Stomach (tissue), 9 donors: ENCODE measurements around the gene PLPP6. TPM values are rescaled to one million over a fixed set of nuclear protein-coding genes. Genes with fewer than 3 reads are reported as not detected.
"Not testable (repeated sequence)": the region's sequence is repeated elsewhere in the genome, so short reads cannot be mapped to it uniquely, and the experiment has no call there.

Source experiments
- DNase-seq, 2 donors: peaks; one replicate each; pipeline versions ENCODE4 v3.0.0 to v3.0.0-alpha.2; 2013 to 2019
- H3K27ac ChIP-seq, 5 donors: fragments of 200-600 bp in 4 of 5; sonication (generic) in 4 of 5; one replicate each; pipeline ENCODE4 v1.5.1; 2013 to 2019; ENCODE audit warnings: mild to moderate bottlenecking in 1 of 5, moderate library complexity in 1 of 5
- H3K27me3 ChIP-seq, 3 donors: fragments of 200-600 bp; sonication (generic); one replicate each; pipeline ENCODE4 v1.5.1; 2017 to 2019; ENCODE audit warnings: mixed run types in 1 of 3
- H3K36me3 ChIP-seq, 4 donors: fragments of 200-600 bp; sonication (generic); 1 replicate in 3 of 4; 2 replicates in 1 of 4; pipeline ENCODE4 v1.5.1; 2016 to 2019
- H3K4me1 ChIP-seq, 4 donors: fragments of 200-600 bp; sonication (generic); one replicate each; pipeline ENCODE4 v1.5.1; 2016 to 2019
- H3K4me3 ChIP-seq, 4 donors: fragments of 200-600 bp; sonication (generic) in 3 of 4; one replicate each; pipeline ENCODE4 v1.5.1; 2016 to 2019; ENCODE audit warnings: mild to moderate bottlenecking in 1 of 4
- H3K9me3 ChIP-seq, 4 donors: fragments of 200-600 bp; sonication (generic); one replicate each; pipeline ENCODE4 v1.5.1; 2016 to 2019
- EP300 ChIP-seq: sonication (generic); formaldehyde crosslinking; IDR thresholded peaks from one replicate; pipeline ENCODE4 v1.6.1; 2017; ENCODE audit warnings: antibody characterized with exemption
- POLR2A ChIP-seq, 4 donors: fragments of 450-650 bp; IDR thresholded peaks; one replicate each; pipeline ENCODE4 v1.6.1; 2016; ENCODE audit warnings: antibody characterized with exemption in 4 of 4, control low read depth in 2 of 4, mild to moderate bottlenecking in 1 of 4, moderate library complexity in 1 of 4
- POLR2AphosphoS5 ChIP-seq, 3 donors: sonication (generic); formaldehyde crosslinking; IDR thresholded peaks; one replicate each; pipeline ENCODE4 v1.6.1; 2016; ENCODE audit warnings: antibody characterized with exemption in 3 of 3
- WGBS, 5 donors: extraction: QIAGEN DNeasy Blood & Tissue Kit in 3 of 5; methylation state at CpG; one replicate each; pipeline versions ENCODE4 v1.1.5 to v1.1.7; 2013 to 2018; 5-methylcytosine and 5-hydroxymethylcytosine counted together
- intact Hi-C: fragments of 100-400 bp; cut with DNase I; formaldehyde crosslinking; loops from one replicate; pipeline ENCODE4 v1.15.1; 2023; ENCODE audit warnings: low total_unique reads
- polyA plus RNA-seq, 3 donors: library from polyadenylated mRNA; stranded (reverse); fragments of 200-250 nt; gene quantifications; one replicate each; pipeline ENCODE4 v1.2.3, GENCODE V29; 2013
- total RNA-seq, 5 donors: library from RNA; depleted of rRNA; stranded (reverse); fragments of >200 nt; gene quantifications; one replicate each; pipeline versions ENCODE4 v1.1.0 to v1.2.3, GENCODE V29; 2014 to 2016
- TF ChIP-seq, protein P1 (sequence below), 7 experiments: fragments of 450-650 bp in 4 of 7; fragments of 200-600 bp in 3 of 7; sonication (generic) in 3 of 7; IDR thresholded peaks; one replicate each; pipeline ENCODE4 v1.5.1; 2016 to 2019; ENCODE audit warnings: antibody characterized with exemption in 7 of 7, control low read depth in 2 of 7, mild to moderate bottlenecking in 1 of 7
- donor health status: healthy with polysubstance abuse.
- donor health status: Bipolar disorder and iron deficiency.
- donor health status: healthy.

PLPP6 gene
- total and polyA plus RNA-seq, 8 donors: 3.5 to 11.0 (median 6.7) TPM; not detected in 1

DNA sequence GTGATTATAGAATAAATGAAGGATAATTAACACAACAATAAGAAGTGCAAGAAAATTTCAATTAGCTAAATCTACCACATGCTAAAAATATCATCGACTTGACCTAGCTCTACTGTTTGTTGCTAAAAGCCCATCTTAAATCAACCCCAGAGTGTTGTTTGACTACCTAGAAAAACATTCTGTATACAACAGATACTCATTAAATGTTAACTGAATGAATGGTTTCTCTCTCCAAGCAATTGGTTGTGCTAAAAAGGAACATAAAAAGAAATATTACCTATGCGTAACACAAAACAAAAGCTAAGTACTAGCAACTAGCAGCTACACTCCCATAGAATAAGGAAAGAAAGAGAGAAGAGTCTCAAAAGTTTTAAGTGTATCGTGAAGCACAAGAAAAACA is 5.5 kb upstream of the PLPP6 start:
- Histone ChIP-seq H3K27ac (no peak overlapping the region), H3K4me1 (peaks cover 5 to 16% (median 12%) of the 10 kb centered on the region in 4 donors), H3K36me3 (peaks cover 0 to 15% (median 3%) of the 10 kb centered on the region in 4 donors), H3K27me3 (no peaks in the 10 kb centered on the region), H3K4me3 (no peak overlapping the region), H3K9me3 (no peaks in the 10 kb centered on the region)
- TF ChIP-seq, protein P1, sequence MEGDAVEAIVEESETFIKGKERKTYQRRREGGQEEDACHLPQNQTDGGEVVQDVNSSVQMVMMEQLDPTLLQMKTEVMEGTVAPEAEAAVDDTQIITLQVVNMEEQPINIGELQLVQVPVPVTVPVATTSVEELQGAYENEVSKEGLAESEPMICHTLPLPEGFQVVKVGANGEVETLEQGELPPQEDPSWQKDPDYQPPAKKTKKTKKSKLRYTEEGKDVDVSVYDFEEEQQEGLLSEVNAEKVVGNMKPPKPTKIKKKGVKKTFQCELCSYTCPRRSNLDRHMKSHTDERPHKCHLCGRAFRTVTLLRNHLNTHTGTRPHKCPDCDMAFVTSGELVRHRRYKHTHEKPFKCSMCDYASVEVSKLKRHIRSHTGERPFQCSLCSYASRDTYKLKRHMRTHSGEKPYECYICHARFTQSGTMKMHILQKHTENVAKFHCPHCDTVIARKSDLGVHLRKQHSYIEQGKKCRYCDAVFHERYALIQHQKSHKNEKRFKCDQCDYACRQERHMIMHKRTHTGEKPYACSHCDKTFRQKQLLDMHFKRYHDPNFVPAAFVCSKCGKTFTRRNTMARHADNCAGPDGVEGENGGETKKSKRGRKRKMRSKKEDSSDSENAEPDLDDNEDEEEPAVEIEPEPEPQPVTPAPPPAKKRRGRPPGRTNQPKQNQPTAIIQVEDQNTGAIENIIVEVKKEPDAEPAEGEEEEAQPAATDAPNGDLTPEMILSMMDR (IDR thresholded peaks at IDR 0.05): no peak
- TF ChIP-seq POLR2AphosphoS5 (IDR thresholded peaks at IDR 0.05) (no peak), EP300 (no peak)
- intact Hi-C loops: no loop called here
- 71 to 93% (median 74%) methylated on average over 3 of the region's 3 CpGs for WGBS, 5 donors
- no peak for DNase-seq

DNA sequence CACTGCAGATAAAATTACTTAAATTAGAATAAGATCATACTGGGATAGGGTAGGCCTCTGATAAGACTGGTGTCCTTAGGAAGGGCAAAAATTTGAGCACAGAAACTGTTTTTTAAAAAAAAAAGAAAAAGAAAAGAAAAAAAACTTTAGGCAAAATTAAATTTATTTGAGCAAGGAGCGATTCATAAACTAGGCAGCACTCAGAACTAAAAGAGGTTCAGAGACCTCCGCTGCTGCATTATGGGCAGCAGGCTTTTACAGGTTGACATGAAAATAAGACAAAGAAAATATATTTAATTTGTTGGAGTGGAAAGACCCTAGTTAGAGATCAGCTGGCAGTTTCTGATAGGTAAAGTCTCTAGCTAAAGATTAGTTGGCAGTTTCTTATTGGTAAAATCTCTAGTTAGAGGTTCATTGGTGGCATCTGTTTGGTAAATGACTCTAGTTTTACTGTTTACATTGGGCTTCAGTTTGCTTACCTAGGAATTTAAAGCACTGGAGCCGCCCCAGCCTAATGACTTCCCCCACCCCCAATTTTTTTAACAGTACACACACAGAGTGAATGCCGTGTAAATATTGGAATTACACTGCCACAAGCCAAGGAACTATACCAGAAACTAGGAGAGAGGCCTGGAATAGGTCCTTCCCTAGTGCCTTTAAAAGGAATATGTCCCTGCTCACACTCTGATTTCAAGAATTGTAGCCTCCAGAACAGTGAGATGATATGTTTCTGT is 4.5 kb upstream of the PLPP6 start:
- Histone ChIP-seq H3K36me3 (peaks cover 0 to 15% (median 3%) of the 10 kb centered on the region in 4 donors), H3K27me3 (no peaks in the 10 kb centered on the region), H3K4me3 (no peak overlapping the region), H3K27ac (peak overlapping the region; percentile 45 to 78 (median 66)), H3K4me1 (peaks cover 11 to 19% (median 18%) of the 10 kb centered on the region in 4 donors), H3K9me3 (no peaks in the 10 kb centered on the region)
- TF ChIP-seq POLR2A (IDR thresholded peaks at IDR 0.05): no peak
- TF ChIP-seq POLR2AphosphoS5 (IDR thresholded peaks at IDR 0.05): peak in 1 of 3 donors; percentile 47
- WGBS, 5 donors: 54 to 65% (median 60%) methylated on average over 4 of the region's 4 CpGs
- peak; percentile 41 to 64 for DNase-seq
- intact Hi-C loops: no loop called here

DNA sequence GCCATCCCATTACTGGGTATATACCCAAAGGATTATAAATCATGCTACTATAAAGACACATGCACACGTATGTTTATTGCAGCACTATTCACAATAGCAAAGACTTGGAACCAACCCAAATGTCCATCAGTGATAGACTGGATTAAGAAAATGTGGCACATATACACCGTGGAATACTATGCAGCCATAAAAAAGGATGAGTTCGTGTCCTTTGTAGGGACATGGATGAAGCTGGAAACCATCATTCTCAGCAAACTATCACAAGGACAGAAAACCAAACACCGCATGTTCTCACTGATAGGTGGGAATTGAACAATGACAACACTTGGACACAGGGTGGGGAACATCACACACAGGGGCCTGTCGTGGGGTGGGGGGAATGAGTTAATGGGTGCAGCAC is 1.4 kb upstream of the PLPP6 start:
- H3K9me3 ChIP-seq, DNase-seq, H3K27me3 ChIP-seq, intact Hi-C loops, H3K4me3 ChIP-seq, H3K27ac ChIP-seq, H3K36me3 ChIP-seq: not testable (repeated sequence)
- peaks cover 41 to 49% (median 44%) of the 10 kb centered on the region in 4 donors for H3K4me1 ChIP-seq
- 88 to 97% (median 91%) methylated on average over 4 to 5 of the region's 5 CpGs for WGBS, 5 donors

DNA sequence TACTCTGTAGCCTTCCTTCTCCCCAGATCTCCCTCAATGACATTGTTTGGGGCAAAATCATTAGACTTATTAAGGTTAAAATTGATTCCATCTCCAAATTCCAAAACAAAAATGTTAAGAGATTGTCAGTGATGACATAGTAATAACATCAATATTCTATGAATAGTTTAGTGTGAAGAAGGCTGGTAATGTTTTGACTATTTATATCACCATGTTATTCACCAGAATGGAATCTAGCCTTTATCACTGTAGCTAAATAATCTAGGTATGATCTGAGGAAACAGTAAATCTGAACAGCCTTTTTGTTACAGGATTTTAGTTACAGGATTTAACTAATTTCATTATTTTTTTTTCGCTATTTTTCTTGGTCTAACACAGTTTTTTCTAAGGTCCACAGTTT is 929 bp upstream of the PLPP6 start:
- H3K27me3 ChIP-seq: no peaks in the 10 kb centered on the region
- peak overlapping the region in 3 of 5 donors; percentile 88 to 96 (median 93) for H3K27ac ChIP-seq
- TF ChIP-seq POLR2A (IDR thresholded peaks at IDR 0.05) (no peak), EP300 (no peak), POLR2AphosphoS5 (IDR thresholded peaks at IDR 0.05) (no peak)
- TF ChIP-seq, protein P1 (IDR thresholded peaks at IDR 0.05): no peak
- no peaks in the 10 kb centered on the region for H3K9me3 ChIP-seq
- WGBS, 5 donors: 80 to 99% (median 95%) methylated on average over 1 of the region's 1 CpG
- intact Hi-C loops: no loop called here
- no peak overlapping the region for H3K4me3 ChIP-seq
- H3K4me1 ChIP-seq: peaks cover 41 to 54% (median 47%) of the 10 kb centered on the region in 4 donors
- no peaks in the 10 kb centered on the region for H3K36me3 ChIP-seq
- DNase-seq: no peak

GRCh38 chr9:4661611-4662010 is 483 bp upstream of the PLPP6 start:
- H3K4me1 ChIP-seq: peaks cover 41 to 59% (median 47%) of the 10 kb centered on the region in 4 donors
- intact Hi-C loops: no loop called here
- peak in 1 of 2 donors; percentile 20 for DNase-seq
- H3K4me3 ChIP-seq: peak overlapping the region; percentile 69 to 95 (median 77)
- no peaks in the 10 kb centered on the region for H3K27me3 ChIP-seq
- H3K36me3 ChIP-seq: no peaks in the 10 kb centered on the region
- TF ChIP-seq POLR2AphosphoS5 (IDR thresholded peaks at IDR 0.05) (no peak), POLR2A (IDR thresholded peaks at IDR 0.05) (no peak), EP300 (no peak)
- TF ChIP-seq, protein P1 (IDR thresholded peaks at IDR 0.05): no peak
- no peaks in the 10 kb centered on the region for H3K9me3 ChIP-seq
- 4 to 11% (median 8%) methylated on average over 5 of the region's 5 CpGs for WGBS, 5 donors
- peak overlapping the region; percentile 12 to 96 (median 92) for H3K27ac ChIP-seq
